DND-41 (cell line): Measurements from ENCODE around the gene FOXN3.

Experiments
- CTCF ChIP-seq: IDR thresholded peaks from 2 replicates; pipeline ENCODE4 v1.5.1; 2012; ENCODE audit warnings: borderline replicate concordance, low read length, moderate library complexity, mild to moderate bottlenecking; ENCODE audit not compliant: poor library complexity, severe bottlenecking; ENCODE audit errors: extremely low read depth
- EZH2 ChIP-seq: IDR thresholded peaks from 3 replicates; pipeline ENCODE4 v1.6.1; 2012; ENCODE audit warnings: borderline replicate concordance, low read depth, mild to moderate bottlenecking, moderate library complexity, low read length, inconsistent platforms; ENCODE audit not compliant: severe bottlenecking

GRCh38 chr14:89232265-89233070, 184.6 kb downstream of the FOXN3 start:
- TF ChIP-seq CTCF (no peak), EZH2 (no peak)
